CD4-positive, alpha-beta T cell treated with Interferon alpha-2 for 1 hour (primary cell): ENCODE measurements around the gene CNTF.

Experiments
- DNase-seq, 2 donors: peaks; one replicate each; pipeline ENCODE4 v3.0.0-alpha.2; 2020 to 2022

CNTF gene

DNA sequence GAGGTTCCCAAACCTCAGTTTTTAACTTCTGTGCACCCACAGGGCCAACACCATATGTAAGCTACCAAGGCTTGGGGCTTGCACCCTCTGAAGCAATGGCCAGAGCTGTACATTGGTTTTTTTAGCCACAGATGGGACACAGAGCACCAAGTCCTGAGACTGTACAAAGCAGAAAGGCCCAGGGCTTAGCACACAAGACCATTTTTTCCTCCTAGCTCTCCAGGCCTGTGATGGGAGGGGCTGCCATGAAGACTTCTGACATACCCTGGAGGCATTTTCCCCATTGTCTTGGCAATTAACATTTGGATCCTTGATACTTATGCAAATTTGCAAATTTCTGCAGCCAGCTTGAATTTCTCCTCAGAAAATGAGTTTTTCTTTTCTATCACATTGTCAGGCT, 23.4 kb downstream of the CNTF start:
- DNase-seq: no peak

DNA sequence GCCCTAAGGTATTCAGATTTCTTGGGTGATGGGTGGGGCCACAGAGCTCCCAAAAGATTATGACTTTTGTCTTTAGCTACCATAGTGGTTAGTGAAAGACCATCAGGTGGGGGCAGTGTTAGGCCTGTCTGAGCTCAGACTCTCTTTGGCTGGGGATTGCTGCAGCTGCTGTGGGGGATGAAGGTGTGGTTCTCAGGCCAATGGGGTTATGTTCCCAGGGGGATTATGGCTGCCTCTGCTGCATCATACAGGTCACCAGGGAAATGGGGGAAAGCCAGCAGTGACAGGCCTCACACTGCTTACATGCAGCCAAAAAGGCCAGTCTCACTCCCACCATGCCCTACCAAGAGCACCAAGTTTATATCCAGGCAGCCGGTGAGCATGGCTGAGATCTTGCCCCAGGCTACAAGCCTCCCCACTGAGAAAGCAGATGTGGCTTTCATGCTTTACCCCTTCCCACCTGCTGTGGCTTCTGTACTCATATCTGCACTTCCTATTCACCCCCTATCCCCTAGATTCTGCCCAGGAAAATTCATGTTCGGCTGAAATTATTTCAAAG, 24.8 kb downstream of the CNTF start:
- no peak for DNase-seq

DNA sequence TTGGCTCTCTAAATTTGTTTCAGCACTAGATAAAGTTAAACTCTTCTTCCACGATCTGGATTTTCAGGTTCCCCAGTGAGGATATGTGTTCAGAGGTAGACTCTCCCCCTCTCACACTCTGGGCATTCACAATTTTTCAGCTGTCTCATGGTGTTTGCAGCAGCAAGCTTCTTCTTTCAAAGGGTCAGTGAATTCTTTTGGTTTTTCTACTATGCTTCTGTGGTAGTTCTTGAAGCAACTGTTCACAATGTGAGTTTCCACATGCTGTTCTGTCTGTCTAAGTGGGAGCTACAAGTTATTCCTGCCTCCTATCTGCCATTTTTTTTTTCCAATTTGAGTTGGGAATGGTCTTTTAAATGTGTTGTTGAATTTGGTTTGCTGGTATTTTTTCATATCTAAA, 25.4 kb downstream of the CNTF start:
- no peak for DNase-seq

DNA sequence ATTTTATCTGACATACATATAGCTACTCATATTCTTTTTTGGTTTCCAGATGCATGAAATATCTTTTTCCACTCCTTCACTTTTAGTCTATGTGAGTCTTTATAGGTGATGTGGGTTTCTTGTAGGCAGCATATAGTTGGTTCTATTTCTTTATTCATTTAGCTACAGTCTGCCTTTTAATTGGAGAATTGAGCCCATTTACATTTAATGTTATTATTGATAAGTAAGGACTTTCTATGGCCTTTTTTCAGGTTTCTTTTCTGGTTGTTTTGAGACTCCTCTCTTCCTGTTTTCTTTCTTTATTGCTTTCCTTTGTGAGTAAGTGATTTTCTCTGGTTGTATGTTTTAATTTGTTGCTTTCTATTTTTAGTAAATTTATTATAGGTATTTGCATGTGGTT, 27.2 kb downstream of the CNTF start:
- DNase-seq: no peak

DNA sequence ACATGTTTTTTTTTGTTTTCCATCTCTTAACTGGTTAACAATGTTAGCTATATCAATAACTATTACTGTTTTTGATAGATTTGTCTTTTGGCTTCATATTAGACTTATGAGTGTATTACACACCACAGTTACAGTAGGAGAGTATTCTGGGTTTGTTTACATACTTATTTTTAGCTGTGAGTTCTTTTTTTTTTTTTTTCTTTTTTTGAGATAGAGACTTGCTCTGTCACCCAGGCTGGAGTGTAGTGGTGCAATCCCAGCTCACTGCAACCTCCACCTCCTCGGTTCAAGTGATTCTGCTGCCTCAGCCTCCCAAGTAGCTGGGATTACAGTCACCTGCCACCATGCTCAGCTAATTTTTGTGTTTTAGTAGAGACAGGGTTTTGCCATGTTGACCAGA, 28.0 kb downstream of the CNTF start:
- no peak for DNase-seq

DNA sequence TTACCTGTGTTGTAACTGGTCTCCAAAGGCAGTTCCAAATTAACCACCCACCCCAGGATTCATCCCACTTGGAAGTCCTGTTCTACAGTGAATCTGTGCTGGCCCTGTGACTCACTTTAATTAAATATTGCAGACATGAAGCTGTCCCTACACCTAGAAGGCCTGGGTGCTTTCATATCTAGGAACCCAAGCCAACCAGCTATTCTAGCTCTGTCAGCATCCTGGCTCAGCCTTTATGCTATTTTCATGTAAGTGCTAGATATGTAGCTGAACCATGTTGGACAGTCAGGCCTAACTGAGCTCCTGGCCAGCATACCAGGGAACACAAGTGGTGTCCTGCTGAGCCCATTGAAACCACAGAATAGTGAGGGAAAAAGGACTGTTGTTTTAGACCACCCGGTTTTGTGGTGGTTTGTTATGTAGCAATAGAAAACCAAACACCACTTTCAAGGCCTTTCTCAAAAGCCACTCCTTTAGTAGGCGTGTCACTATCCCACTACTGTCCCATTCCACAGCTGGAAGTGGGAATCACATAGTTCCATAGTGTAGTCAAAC, 30.3 kb downstream of the CNTF start:
- no peak for DNase-seq

DNA sequence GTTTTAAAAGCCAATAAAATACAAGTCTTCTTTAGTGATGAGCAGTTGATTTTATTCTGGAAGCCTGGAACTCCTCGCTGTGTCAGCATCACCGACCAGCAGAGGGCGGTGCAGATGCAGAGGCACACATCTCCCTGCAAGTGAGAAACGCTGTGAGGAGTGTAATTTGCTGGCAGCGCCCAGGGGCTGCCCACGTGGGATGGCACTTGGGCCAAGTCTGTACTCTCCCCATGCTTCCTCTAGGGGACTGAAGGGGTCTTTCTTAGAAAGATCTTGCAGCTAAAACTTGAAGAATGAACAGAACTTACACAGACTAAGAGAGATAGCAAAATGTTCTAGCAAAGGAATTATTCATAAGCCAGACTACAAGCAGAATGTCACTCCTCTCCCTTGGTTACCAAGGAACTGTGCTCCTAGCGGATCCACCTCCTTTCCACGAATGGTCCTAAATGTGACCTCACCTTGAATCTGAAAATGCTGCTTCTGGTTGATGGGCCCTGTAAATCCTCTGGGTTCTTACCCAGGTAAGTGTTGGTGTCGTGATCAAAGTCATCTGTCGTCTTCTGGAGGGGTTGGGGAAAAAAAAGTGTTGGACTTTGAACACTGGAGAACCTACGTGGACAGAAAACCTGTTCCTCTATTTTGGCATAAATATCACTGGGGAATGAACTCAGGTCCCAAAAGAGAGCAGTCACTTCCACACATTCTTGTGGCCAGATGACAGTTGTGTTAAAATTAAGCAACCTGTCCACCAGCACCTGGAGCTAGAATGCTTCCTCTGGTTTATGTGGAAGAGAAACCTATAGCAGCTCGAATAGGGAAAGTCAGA, 31.8 kb downstream of the CNTF start:
- DNase-seq: peak; percentile 68 to 74

DNA sequence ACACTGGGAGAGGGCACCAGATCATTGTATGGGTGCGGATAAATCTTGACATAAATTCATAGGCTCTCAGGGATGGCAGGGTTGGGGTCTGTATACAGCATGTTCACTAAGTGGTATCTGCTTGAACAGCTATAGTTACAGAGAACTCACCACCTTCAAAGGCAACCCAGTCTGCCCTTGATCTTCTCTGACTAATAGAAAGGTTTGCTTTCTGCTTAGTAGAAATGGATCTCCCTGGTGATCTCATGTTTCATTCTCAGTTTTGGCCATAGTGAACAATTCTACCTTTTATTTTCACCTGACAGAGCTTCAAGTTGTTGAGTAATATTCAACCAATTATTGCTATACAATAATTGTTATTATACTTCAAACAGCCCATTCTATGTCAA, 32.4 kb downstream of the CNTF start:
- DNase-seq: no peak

DNA sequence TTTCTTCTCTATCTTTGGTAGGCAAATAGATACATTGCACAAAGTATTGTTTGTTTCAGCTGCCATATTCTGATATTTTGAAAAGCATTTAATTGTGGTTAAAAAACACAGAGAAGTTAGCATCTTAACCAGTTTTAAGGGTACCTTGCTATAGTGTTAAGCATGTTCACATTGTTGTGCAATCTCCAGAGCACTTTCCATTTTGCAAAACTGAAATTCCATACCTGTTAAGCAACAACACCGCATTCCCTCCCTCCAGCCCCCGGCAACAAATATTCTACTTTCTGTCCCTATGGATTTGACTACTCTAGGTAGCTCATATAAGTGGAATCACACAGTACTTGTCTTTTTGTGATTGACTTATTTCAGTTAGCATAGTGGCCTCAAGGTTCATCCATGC, 33.9 kb downstream of the CNTF start:
- DNase-seq: no peak

DNA sequence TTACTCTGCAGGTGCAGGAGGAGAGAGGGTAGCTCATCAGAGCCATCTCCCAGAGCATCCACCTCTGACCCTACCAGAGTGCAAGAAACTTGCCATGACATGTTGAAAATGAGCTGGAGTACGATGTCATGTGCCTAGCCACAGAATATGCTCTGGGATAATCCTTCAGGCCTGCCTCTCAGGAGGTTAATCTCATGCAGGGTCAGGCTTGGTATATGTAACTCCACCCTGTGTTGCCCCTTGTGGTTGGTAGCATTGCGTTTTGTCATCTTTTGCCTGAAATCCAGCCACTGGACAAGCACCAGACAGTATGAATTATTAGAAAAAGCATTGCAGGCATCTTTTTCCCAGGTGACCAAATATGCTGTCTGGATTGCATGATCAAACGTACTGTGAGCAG, 36.2 kb downstream of the CNTF start:
- no peak for DNase-seq

DNA sequence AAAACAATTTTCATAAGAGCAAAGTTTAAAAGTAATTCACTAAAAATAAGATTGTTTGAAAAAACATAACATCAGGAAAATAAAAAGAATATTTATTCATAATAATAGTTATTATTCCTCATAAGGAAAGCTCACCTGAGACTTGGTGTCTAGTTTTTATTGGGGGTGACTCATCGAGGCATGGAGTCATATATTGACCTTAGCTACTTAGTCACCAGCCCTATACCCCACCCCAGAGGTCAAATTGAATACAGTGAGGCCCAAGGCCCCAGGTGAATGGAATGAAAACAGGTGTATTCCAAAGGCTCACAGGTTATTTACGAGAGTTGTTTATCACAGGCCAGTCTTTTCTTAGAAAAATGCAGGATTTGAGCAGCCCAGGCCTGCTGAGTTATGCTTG, 36.9 kb downstream of the CNTF start:
- no peak for DNase-seq

DNA sequence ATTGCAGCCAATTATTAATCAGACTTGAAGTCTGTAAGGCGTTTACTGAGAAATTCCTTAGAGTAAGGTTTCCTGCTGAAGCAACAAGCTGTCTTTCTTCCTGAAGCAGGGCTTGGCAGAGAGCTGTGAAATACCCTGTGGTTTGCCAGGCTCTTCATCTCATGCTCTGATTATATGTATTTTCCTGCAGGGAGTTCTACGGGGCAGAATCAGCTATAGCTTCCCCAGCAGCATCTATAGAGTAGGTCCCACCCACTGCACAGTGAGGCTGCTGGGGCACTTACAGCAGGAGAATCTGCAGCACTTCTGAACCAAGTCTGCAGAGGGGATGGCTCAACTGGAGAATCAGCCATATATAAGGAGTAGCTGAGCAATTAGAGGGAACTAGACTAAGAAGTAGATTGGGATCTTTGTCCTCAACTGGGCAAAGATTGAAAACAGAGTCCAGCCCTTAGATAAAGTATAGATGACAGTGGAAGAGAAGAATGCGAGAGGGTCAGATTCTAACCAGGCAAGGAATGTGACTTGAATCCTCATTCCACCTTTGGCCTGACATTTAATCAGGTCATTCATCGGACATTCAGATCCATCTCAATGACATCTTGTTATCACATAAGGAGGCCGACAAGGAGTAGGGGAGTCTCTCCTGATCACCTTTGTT, 37.6 kb downstream of the CNTF start:
- no peak for DNase-seq

DNA sequence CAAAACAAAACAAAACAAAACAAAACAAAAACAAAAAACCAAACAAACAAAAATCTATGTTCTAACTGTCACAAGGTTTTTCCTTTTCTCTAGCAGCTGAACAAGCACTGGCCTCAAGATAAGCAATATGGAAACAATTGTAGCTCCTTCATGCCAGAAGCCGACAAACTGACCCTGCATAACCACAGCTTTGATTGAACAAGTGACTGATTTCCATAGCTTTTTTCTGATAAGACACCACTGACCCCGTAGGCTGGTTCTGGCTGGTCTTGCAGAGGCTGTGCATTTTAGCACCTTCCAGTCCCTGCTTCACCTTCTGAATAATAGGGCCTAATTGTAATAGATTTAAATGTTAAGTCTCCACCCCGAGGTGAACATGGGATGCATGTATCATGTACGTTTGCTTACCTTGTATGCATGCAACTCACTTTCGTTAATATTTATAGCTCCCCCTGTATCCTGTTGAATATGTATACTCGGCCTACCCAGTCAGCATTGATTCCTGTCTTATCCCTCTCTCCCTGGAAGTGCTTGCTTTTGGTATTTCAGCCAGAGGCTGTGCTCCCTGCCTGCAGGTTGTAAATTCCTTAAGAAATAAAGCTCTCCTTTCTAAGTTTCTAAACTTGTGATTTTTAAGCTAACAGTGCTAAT, 49.6 kb downstream of the CNTF start:
- DNase-seq: no peak

DNA sequence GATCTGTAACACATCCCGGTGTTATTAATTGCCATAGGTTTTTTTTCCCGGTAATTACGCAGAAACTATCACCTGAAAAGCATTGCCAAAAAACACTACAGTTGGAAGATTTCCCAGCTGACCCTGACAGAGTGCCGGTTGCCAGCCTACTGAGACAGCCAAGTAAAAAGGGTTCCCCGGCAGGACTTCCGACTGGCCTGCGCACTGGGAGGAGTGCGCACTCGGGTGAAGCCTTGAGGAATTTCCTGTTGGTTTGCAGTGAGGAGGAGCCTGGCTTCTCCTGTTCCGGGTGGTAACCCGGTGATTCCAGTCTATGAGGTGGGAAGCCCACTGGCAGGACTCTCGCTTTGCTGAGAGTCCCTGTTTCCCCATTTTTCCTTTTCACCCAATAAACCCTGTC, 52.1 kb downstream of the CNTF start:
- no peak for DNase-seq
